Measurements from ENCODE around the gene MYO15A. TPM values are rescaled to one million over a fixed set of nuclear protein-coding genes. Genes with fewer than 3 reads are reported as not detected.

Gene MYO15A
- total RNA-seq, 1 experiment from 2014 or later: 2.8 TPM

DNA sequence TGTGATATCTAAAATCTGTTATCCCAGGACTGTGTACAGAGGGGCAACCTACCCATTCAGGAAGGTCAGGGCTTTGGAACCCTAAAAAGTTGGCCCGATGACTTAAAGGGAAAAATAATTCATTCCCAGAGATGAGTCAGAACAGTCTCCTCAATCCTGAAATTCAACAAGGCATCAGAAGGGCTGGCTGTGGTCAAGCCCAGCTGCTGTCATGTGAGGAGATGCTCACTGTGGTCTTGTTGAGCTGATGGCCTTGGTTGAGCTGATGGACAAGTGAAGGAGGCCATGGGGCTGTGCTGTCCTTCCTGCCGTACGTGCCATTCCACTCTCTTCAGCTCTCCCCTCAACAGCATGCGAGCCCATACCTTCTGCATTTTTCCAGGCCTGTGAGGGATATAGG is 41.7 kb upstream of the MYO15A start (continued):
- TF ChIP-seq ZBTB33 (IDR thresholded peaks at IDR 0.05; ENCODE audit: extremely low read depth, insufficient replicate concordance, low read length): no peak

DNA sequence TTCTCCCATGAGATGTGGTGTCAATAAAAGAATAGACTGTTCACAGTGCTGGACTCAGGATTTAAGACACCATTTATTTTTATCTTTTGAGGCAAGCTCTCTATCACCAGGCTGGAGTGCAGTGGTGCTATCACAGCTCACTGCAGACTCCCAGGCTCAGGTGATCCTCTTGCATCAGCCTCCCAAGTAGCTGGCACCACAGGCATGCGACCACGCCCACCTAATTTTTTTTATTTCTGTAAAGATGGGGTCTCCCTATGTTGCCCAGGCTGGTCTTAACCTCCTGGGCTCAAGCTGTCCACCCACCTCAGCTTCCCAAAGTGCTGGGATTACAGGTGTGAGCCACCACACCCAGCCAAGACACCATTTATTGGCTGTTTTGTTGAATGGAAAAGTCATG is 39.5 kb upstream of the MYO15A start:
- ChIA-PET CTCF (no interaction called here), POLR2A (no interaction called here)
- H3K9me2 ChIP-seq (ENCODE audit: insufficient read depth): no peaks in the 10 kb centered on the region

GRCh38 chr17:18070861-18071340 is 37.7 kb upstream of the MYO15A start:
- Histone ChIP-seq H3K9ac (ENCODE audit: low read length) (no peak overlapping the region), H4K20me1 (ENCODE audit: insufficient read depth) (no peaks in the 10 kb centered on the region), H3K27me3 (ENCODE audit: insufficient read depth, low read length) (no peaks in the 10 kb centered on the region), H3K4me2 (ENCODE audit: low read length) (no peak overlapping the region), H3K79me2 (ENCODE audit: insufficient read depth, low read length) (no peaks in the 10 kb centered on the region), H3K4me3 (replicated peaks in 1 of 2; ENCODE audit: low read depth in 1 of 2, low read length in 2 of 2) (no peak overlapping the region), H2AFZ (ENCODE audit: low read depth, low read length, poor library complexity, severe bottlenecking) (no peak overlapping the region), H3K4me1 (ENCODE audit: control insufficient read depth in 1 of 2, insufficient read depth in 2 of 2, low read length in 2 of 2) (peaks cover 8 to 13% of the 10 kb centered on the region in 2 experiments), H3K27ac (ENCODE audit: low read depth, low read length) (no peak overlapping the region), H3K9me3 (ENCODE audit: control insufficient read depth in 1 of 2, insufficient read depth in 1 of 2, low read depth in 1 of 2, low read length in 2 of 2) (no peaks in the 10 kb centered on the region), H3K36me3 (ENCODE audit: control insufficient read depth in 1 of 2, insufficient read depth in 2 of 2, low read length in 2 of 2) (no peaks in the 10 kb centered on the region), H3K9me2 (ENCODE audit: insufficient read depth) (no peaks in the 10 kb centered on the region)
- ChIA-PET CTCF (no interaction called here), RAD21 (ENCODE audit: low non-redundant PET in 1 of 2, low total read pairs in 2 of 2, uncharacterized antibody in 2 of 2, unreplicated experiment in 2 of 2) (no interaction called here), POLR2A (no interaction called here)
- ATAC-seq: no peak
- intact Hi-C loops (cut with micrococcal nuclease): no loop called here
- DNase-seq (ENCODE audit: low read depth, low spot score): no peak
- no TSS peak for BruUV-seq (replicated peaks)
- TF ChIP-seq, protein P1, sequence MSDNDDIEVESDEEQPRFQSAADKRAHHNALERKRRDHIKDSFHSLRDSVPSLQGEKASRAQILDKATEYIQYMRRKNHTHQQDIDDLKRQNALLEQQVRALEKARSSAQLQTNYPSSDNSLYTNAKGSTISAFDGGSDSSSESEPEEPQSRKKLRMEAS (IDR thresholded peaks at IDR 0.05): no peak
- TF ChIP-seq POLR2A (IDR thresholded peaks at IDR 0.05; ENCODE audit: borderline replicate concordance, extremely low read depth, insufficient read depth, insufficient read length) (no peak), EZH2 (IDR thresholded peaks at IDR 0.05) (no peak), YY1 (IDR thresholded peaks at IDR 0.05; ENCODE audit: extremely low read depth, insufficient replicate concordance, low read depth, low read length) (no peak), SIN3A (IDR thresholded peaks at IDR 0.05; ENCODE audit: low read depth) (no peak), ZBTB33 (IDR thresholded peaks at IDR 0.05; ENCODE audit: extremely low read depth, insufficient replicate concordance, low read length) (no peak), RAD21 (IDR thresholded peaks at IDR 0.05; ENCODE audit: low read depth) (no peak), CEBPB (IDR thresholded peaks at IDR 0.05; ENCODE audit: low read depth) (no peak), SP1 (IDR thresholded peaks at IDR 0.05; ENCODE audit: low read depth) (no peak), ZFX (IDR thresholded peaks at IDR 0.05) (no peak)
- TF ChIP-seq, protein P2, sequence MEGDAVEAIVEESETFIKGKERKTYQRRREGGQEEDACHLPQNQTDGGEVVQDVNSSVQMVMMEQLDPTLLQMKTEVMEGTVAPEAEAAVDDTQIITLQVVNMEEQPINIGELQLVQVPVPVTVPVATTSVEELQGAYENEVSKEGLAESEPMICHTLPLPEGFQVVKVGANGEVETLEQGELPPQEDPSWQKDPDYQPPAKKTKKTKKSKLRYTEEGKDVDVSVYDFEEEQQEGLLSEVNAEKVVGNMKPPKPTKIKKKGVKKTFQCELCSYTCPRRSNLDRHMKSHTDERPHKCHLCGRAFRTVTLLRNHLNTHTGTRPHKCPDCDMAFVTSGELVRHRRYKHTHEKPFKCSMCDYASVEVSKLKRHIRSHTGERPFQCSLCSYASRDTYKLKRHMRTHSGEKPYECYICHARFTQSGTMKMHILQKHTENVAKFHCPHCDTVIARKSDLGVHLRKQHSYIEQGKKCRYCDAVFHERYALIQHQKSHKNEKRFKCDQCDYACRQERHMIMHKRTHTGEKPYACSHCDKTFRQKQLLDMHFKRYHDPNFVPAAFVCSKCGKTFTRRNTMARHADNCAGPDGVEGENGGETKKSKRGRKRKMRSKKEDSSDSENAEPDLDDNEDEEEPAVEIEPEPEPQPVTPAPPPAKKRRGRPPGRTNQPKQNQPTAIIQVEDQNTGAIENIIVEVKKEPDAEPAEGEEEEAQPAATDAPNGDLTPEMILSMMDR (IDR thresholded peaks at IDR 0.05 in 2 of 3, conservative IDR thresholded peaks at IDR 0.05 in 1 of 3; ENCODE audit: borderline replicate concordance in 1 of 3, insufficient read depth in 1 of 3, low read depth in 2 of 3, low read length in 2 of 3): no peak

More for the DNA sequence above, 39.5 kb upstream of the MYO15A start:
- RAD21 ChIA-PET (ENCODE audit: low non-redundant PET in 1 of 2, low total read pairs in 2 of 2, uncharacterized antibody in 2 of 2, unreplicated experiment in 2 of 2): no interaction called here
- Histone ChIP-seq H3K4me1 (ENCODE audit: control insufficient read depth in 1 of 2, insufficient read depth in 2 of 2, low read length in 2 of 2) (peaks cover 8 to 13% of the 10 kb centered on the region in 2 experiments), H4K20me1 (ENCODE audit: insufficient read depth) (no peaks in the 10 kb centered on the region), H2AFZ (ENCODE audit: low read depth, low read length, poor library complexity, severe bottlenecking) (no peak overlapping the region), H3K36me3 (ENCODE audit: control insufficient read depth in 1 of 2, insufficient read depth in 2 of 2, low read length in 2 of 2) (peaks cover 0 to 5% of the 10 kb centered on the region in 2 experiments; a peak in 2 of 4 replicates), H3K79me2 (ENCODE audit: insufficient read depth, low read length) (no peaks in the 10 kb centered on the region), H3K9me3 (ENCODE audit: control insufficient read depth in 1 of 2, insufficient read depth in 1 of 2, low read depth in 1 of 2, low read length in 2 of 2) (no peaks in the 10 kb centered on the region), H3K9ac (ENCODE audit: low read length) (no peak overlapping the region), H3K27ac (ENCODE audit: low read depth, low read length) (no peak overlapping the region), H3K4me2 (ENCODE audit: low read length) (no peak overlapping the region), H3K27me3 (ENCODE audit: insufficient read depth, low read length) (no peaks in the 10 kb centered on the region), H3K4me3 (replicated peaks in 1 of 2; ENCODE audit: low read depth in 1 of 2, low read length in 2 of 2) (no peak overlapping the region)
- intact Hi-C loops (cut with micrococcal nuclease): no loop called here
- ATAC-seq (no peak), DNase-seq (ENCODE audit: low read depth, low spot score) (peak; percentile 8)
- BruUV-seq (replicated peaks): no TSS peak
- TF ChIP-seq ELF1 (IDR thresholded peaks at IDR 0.05; ENCODE audit: borderline replicate concordance, low read depth) (no peak), TCF7L2 (IDR thresholded peaks at IDR 0.05; ENCODE audit: borderline replicate concordance, extremely low read depth, insufficient read depth, insufficient read length) (no peak), CEBPB (IDR thresholded peaks at IDR 0.05; ENCODE audit: low read depth) (peak; percentile 49)

Data from HCT116 (cell line).